ENCODE results near the gene SORCS2.
A peak's percentile ranks its signal among the peaks of the same experiment; 100 is the strongest.

The SORCS2 gene

GRCh38 chr4:7677799-7678301 lies 485.5 kb downstream of the SORCS2 start:
- DNase-seq: no peak

DNA sequence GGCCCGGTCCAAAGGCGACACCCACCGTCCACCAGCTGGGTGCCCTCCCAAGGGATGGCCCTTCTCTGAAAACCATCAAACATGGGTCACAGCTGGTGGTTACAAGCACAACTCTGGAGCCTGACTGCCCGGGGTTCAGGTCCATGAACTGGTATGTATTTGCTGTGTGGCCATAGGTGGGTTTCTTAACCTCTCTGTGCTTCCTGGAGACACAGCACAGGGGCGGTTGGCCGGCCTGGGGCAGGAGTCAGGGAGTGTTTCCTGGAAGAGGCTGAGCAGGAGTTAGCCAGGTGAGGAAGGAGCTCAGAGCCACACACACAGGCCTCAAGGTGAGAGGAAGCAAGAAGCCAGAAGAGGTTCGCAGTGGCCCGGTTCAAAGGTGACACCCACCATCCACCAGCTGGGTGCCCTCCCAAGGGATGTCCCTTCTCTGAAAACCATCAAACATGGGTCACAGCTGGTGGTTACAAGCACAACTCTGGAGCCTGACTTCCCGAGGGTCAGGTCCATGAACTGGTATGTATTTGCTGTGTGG lies 486.0 kb downstream of the SORCS2 start:
- DNase-seq: no peak

DNA sequence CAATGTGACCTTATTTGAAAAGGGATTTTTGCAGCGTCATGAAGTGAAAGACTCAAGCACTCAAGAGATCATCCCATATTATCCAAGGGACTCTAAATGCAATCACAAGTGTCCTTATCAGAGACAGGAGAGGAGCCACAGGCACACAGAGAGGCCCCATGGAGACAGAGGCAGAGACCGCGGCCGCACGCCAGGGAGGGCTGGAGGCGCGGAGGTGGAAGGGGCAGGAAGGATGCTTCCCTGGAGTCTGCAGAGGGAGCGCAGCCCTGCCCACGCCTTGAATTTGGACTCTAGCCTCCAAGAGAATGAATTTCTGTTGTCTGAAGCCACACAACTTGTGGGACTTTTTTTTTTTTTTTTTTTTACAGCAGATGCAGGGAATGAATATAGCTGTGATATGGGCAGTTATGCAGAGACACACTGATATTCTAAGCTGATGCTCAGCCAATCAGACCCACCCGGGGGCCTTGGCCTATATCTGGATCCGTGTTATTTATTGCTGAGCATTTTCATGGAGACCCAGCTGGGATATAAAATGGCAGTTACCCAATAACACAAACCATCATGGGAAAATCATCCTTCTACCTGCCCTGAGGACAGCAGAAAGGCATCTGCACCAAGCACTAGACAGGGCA lies 487.2 kb downstream of the SORCS2 start:
- DNase-seq: no peak

DNA sequence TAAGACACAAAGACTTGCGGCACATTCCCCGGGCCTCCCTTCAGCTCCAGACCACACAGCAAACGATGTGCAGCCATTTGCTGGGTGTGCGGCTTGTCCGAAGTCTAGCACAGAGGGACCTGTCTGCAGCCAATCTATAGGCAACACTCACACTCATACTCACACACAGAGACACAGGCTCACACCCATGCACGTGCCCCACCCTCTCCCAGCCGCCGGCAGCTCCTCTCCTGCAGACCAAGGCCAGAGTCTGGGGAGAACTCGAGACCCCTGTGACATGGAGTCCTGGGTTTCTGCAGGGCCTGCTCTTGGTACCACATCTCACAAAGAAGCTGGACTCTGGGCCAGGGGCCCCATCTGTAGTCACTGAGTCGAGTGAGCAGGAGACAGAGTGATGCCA lies 487.8 kb downstream of the SORCS2 start:
- DNase-seq: no peak

GRCh38 chr4:7680731-7681130 lies 488.4 kb downstream of the SORCS2 start:
- DNase-seq: no peak

- DNase-seq: no peak
These were observed 490.9 kb downstream of the SORCS2 start for GRCh38 chr4:7683126-7683703.

- DNase-seq: no peak
These were observed 492.0 kb downstream of the SORCS2 start for GRCh38 chr4:7684294-7684693.

DNA sequence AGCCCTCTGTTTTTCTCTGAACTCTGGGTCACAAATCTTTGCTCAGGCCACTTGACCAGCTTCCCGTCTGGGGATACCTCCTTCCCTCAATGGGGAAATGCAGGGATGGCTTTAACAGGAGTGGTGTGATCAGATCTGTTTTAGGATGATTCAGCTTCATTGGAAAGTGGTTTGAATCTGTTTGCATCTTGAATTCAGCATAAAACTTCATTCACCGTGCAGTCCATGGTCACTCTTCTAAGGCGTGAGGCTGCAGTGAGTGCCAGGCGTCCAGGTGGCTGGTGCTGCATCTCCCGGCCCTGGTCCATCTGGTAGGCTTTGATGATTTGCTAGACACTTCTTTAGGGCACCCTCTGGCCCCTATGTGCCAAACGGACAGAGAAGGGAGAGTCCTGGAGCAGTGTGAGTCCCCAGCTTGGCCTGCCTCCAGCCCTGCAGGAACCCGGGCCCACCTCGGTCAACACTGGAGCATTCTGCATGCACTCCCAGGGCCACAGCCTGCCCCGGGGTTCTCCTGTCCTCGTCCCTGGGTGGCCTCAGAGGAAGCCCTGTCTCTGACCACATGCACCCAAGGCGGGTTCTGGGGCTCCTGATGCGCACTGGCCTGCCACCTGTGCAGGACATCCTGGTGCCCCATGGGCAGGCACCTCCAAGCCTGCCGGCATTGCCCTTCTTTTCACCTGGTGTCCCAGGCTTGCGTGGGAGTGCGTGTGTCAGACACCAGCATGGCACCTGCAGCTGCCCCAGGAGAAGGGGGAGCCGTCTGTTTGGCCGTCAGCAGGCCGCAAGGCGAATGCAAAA lies 493.9 kb downstream of the SORCS2 start:
- no peak for DNase-seq

- DNase-seq: no peak
These were observed 494.7 kb downstream of the SORCS2 start for GRCh38 chr4:7687006-7687405.

- DNase-seq: no peak
These were observed 495.5 kb downstream of the SORCS2 start for GRCh38 chr4:7687796-7688195.

GRCh38 chr4:7689773-7690693 lies 497.7 kb downstream of the SORCS2 start:
- no peak for DNase-seq

GRCh38 chr4:7691061-7691460 lies 498.7 kb downstream of the SORCS2 start:
- no peak for DNase-seq

DNA sequence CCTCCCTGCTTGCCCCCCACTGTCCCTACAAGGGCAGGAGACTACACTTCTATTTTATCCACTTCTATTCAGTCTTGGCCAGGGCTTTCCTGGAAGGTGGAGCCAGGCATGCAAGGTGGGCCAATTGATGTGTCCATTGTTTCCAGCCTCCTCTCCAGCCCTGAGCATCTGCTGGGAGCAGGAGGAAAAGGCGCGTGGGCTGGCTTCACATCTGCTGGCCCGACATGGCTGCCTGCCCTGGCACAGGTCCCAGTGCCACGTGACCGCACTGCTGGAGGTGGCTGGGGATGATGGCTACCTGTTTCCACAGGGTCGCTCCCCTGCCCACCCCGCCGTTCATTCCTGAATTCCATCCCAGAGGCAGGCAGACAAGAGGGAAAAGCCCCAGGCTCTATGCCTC lies 499.6 kb downstream of the SORCS2 start:
- DNase-seq: peak in 2 of 51 donors; percentile 4 to 20

- DNase-seq: no peak
These were observed 500.3 kb downstream of the SORCS2 start for GRCh38 chr4:7692451-7693236.

GRCh38 chr4:7693237-7693608 lies 500.9 kb downstream of the SORCS2 start:
- no peak for DNase-seq

DNA sequence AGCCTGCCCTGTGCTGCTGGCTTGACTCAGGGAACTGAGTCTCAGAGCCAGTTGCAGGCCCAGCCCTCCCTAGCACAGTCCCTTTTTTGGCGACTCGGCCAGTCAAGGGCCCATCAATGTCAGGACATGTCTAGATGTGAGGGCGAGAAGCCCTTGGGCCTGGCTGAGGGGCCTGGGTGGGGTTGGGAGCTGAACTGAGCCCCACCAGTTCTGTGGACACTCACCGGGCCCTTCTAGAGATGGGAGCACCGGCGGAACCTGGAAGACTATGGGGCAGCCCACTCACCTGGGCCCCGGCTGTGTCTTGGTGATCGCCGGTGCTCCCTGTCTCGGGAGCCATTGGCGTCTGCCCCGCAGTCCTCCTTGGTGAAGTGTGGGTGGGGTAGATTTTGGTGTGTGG lies 501.4 kb downstream of the SORCS2 start:
- no peak for DNase-seq

DNA sequence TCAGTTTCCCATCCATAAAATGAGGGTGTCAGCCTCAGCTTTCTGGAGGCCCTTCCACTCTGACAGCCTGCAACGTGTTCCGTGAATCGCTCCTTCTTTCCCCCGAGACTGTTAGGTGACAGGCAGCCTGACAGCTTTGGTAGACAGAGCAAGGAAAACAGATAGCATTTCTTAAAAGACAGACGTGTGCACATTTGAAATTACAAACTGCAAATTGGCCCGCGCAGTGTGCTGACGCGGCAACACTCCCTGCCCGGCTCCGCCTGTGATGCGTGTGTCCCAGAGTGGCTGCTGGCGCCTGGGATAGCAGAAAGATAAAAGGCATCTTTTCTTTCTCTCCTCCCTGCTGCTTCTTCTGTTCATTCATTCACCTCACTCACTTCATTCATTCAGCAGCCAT lies 502.0 kb downstream of the SORCS2 start:
- no peak for DNase-seq

- DNase-seq: no peak
These were observed 505.0 kb downstream of the SORCS2 start for GRCh38 chr4:7697343-7697742.

DNA sequence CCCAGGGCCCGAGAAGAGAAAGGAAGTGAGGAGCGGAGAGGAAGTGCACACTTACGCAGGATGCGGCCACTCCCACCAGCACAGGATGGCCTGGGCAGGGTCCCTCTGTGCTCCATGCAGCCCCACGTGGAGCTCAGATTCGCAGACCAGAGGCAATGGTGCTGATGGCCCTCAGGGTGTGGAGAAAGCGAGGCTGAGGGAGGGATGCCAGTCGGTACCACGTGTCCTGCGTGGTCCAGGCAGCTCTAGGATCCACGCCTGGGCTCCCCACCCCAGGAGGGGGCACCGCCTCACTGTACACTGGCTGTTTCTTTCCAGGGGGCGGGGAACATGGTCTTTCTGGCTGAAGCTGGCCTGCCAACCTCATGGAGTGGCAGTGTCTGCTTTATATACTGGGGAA lies 505.5 kb downstream of the SORCS2 start:
- DNase-seq: no peak

- no peak for DNase-seq
These were observed 506.2 kb downstream of the SORCS2 start for GRCh38 chr4:7698584-7698983.

DNA sequence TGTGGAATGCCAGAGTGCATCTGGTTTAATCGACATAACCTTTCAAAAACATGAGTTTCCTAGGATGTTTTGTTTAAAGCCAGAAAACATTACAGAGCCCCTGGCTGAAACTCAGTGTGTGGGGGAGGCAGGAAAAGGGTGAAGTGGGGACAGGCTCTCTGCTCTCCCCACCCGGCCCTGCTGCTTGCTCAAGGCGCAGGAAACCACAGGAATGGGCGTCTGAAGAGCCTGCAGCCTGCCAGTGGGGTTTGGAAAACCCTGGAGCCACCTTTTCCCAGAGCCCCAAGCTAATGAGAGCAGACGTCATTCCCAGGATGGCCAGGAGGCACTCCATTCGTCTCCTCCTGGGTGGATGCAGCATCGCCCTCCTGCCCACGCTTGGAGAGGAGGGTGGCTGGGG lies 506.7 kb downstream of the SORCS2 start:
- DNase-seq: no peak

Measured in hypothalamus (tissue), 51 donors.